Fibroblast of skin of abdomen (primary cell): ENCODE data around the gene ZNF207. TPM values are rescaled to one million over a fixed set of nuclear protein-coding genes. Genes with fewer than 3 reads are reported as not detected.
"Not testable (repeated sequence)": the region's sequence is repeated elsewhere in the genome, so short reads cannot be mapped to it uniquely, and the experiment has no call there.

Experiments
- DNase-seq: peaks from one replicate; pipeline ENCODE4 v3.0.0-alpha.2; 2013
- polyA plus RNA-seq, 2 experiments: library from polyadenylated mRNA; unstranded; fragments of 120-200 nt; gene quantifications; one replicate each; pipeline ENCODE4 v1.2.1, GENCODE V29; 2013; ENCODE audit not compliant: insufficient read length in 2 of 2

The ZNF207 gene
- 146 TPM for polyA plus RNA-seq (2013, experiment 1 of 2; ENCODE audit: insufficient read length)
- polyA plus RNA-seq (2013, experiment 2 of 2; ENCODE audit: insufficient read length), result 146 TPM

DNA sequence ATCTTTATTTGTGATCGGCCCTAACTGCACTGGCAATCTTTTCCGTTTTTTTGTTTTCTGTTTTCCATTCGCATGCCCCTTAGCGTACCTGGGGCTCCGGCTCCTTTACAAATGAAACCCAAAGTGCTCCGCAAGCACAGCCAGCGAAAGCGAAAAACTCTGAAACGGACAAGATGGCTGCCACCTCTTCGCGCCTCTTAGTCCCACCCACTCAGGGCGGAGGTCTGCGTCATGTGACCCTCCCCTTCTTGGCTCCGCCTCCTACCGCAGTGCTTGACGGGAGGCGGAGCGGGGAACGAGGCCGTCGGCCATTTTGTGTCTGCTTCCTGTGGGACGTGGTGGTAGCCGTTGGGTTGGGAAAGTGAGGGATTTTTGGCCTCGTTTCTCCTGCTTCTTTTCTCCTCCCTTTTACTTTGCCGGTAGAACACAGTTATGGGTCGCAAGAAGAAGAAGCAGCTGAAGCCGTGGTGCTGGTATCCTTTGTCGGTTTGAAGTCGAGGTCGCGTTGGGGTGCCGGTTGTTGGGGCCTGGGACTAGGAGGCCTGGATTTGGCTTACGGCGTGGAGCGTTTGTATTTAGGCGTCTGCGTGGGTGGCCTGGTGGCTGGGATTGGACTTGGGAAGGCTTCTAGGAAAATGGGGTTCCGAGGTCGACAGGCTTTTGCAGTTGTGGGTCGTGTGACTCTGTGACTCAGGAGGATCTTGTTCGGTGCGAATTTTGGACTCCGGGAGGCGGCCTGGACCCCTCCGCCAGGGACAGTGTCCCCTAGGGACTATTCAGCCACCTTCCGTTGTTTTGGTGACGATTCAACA is at the start of gene ZNF207:
Gene ZNF207 (plus strand): TSS at position 304 of the 812 bp plus-strand sequence. CDS start 129 bp downstream, at position 433.
- DNase-seq, result peak; percentile 96

DNA sequence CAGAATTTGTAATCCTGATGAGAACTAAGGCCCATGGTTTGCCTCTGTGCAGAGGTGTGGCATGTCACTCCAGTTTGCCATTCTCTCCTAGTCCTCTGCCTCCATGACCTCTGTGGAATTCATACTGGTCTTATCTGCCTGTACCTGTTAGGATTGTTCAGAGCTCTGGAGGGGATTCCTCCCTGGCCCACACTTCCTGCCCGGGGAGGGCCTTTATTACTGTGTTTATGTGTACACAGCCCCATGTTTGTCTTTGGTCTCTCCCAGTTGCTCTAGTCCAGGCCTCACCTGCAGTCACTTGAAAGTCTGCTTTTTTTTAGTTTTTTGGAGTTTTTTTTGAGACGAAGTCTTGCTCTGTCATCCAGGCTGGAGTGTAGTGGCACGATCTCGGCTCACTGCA is 47.9 kb upstream of the ZNF207 start:
- no peak for DNase-seq

- no peak for DNase-seq
Observed at GRCh38 chr17:32302860-32303649, 46.9 kb upstream of the ZNF207 start.

- DNase-seq, result no peak
Observed at GRCh38 chr17:32303781-32304288, 46.1 kb upstream of the ZNF207 start.

DNA sequence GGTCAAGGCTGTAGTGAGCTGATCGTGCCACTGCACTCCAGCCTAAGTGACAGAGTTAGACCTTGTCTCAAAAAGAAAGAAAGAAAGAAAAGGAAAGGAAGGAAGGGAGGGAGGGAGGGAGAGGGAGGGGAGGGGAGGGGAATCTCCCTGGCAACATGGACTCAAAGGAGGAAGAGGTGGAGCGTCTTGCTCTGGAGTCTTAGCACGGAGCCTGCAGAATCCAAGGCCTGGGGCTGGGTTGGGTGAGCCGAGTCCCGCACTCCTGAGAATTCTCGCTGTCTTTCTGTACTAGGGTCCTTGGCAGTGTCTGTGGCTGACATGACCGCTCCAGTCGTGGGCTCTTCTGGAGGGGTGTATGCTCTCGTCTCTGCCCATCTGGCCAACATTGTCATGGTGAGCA is 44.9 kb upstream of the ZNF207 start:
- DNase-seq, result no peak

GRCh38 chr17:32307658-32308057 is 42.3 kb upstream of the ZNF207 start:
- DNase-seq, result no peak

GRCh38 chr17:32311028-32311536 is 38.9 kb upstream of the ZNF207 start:
- DNase-seq, result no peak

DNA sequence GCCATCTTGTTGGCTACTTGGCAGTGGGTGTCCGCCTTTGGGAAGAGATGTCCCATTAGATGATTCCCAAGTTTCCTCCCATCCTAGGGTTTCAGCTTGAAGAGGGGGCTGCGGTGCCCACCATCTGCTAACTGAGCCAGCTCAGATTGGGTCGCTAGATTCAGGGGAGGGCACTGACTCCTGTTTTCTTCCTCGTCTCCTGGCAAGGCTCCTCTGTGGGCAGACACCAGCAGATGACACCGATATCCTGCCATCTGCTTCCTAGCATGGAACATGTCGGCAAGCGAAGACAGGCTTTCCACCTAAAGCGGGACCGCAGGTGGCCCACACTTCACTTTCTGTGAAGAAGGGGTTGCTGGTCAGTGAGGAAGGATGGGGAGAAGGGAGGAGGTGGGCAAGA is 35.3 kb upstream of the ZNF207 start:
- DNase-seq, result no peak

GRCh38 chr17:32315171-32315570 is 34.8 kb upstream of the ZNF207 start:
- no peak for DNase-seq

DNA sequence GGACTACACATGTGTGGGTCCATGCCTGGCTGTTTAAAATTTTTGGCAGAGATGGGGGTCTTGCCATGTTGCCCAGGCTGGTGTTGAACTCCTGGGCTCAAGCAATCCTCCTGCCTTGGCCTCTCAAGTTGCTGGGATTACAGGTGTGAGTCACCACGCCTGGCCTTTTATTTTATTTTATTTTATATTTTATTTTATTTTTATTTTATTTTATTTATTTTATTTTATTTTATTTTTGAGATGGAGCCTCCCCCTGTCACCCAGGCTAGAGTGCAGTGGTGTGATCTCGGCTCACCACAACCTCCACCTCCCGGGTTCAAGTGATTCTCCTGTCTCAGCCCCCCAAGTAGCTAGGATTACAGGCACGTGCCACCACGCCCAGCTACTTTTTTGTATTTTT is 33.3 kb upstream of the ZNF207 start:
- not testable (repeated sequence) for DNase-seq

DNA sequence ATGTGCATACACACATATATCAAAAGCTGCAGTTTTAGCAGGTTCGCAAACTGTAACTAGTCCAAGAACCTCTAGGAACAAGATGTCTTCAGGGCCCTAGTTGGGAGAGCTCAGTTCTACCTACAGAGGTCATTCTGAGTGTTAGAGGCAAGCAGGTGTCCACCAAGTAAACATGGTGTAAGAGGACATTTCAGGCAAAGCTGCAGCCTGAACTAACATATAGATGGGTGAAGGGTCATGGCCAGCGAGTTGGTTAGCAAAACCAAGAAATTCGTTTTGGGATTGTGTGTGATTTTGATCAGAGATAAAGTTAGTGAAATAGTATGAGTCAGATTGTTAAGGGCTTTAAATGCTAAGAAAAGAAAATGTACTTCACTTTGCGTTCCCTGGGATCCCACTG is 32.6 kb upstream of the ZNF207 start:
- DNase-seq, result no peak

- no peak for DNase-seq
Observed at GRCh38 chr17:32318071-32318470, 31.9 kb upstream of the ZNF207 start.

DNA sequence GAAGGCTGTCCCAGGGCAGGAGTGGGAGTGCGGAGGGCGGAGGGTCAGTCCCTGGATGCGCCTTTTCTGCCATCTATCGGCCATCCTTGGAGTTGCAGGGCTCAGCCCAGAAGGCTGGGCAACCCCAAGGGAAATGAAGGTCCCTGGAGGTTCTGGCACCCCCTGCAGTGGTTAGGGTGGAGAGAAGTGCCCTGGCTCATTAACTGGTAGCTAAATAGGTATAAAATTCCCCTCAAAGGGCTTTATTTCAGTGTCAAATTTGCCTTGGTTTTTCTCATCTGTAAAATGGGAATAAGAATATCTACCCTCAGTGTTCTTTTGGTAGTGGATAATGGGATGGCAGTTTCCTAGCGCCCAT is 30.4 kb upstream of the ZNF207 start:
- DNase-seq, result peak; percentile 43

DNA sequence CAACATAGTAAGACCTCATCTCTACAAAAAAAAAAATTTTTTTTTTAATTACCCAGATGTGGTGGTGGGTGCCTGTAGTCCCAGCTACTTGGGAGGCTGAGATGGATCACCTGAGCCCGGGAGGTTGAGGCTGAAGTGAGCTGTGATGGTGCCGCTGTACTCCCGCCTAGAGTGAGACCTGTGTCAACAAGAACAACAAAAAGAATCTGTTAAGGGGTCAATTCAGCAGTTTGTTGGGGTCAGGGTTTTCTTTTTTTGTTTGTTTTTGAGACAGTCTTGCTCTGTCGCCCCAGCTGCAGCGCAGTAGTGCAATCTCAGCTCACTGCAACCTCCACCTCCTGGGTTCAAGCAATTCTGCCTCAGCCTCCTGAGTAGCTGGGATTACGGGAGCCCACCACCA is 29.9 kb upstream of the ZNF207 start:
- DNase-seq, result not testable (repeated sequence)

DNA sequence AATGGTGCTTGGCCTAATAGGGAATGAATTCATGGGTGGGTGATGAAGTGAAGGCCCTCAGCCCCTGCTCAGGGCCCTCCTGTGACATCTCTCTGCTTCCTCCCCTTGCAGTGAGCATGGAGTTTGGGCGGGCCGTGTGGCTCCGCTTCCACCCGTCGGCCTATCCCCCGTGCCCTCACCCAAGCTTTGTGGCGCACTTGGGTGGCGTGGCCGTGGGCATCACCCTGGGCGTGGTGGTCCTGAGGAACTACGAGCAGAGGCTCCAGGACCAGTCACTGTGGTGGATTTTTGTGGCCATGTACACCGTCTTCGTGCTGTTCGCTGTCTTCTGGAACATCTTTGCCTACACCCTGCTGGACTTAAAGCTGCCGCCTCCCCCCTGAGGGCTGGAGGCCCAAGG is 29.1 kb upstream of the ZNF207 start:
- DNase-seq, result no peak

GRCh38 chr17:32323046-32323445 is 26.9 kb upstream of the ZNF207 start:
- DNase-seq, result no peak

GRCh38 chr17:32323811-32324491 is 26.0 kb upstream of the ZNF207 start:
- DNase-seq, result no peak

GRCh38 chr17:32327911-32328310 is 22.0 kb upstream of the ZNF207 start:
- DNase-seq, result no peak

DNA sequence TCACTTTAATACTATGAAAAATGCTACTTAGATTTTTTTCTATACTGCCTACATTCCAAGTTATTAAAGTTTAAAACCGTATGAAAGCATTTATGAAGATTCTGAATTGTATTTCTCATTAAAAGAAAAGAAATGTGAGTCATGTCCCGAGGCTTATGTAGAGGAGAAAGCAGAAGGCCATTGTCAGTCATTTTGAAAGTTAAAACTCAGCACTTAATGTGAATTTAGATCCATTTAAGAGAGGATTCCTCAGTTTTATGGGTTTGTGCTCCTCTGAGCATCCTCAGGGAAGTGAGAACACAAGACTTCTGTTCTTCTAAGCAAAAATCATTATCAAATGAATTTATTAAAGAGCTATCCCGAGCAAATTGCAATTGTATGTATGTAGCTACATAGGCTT is 19.8 kb upstream of the ZNF207 start:
- DNase-seq, result no peak

GRCh38 chr17:32331243-32332040 is 18.5 kb upstream of the ZNF207 start:
- DNase-seq, result no peak

DNA sequence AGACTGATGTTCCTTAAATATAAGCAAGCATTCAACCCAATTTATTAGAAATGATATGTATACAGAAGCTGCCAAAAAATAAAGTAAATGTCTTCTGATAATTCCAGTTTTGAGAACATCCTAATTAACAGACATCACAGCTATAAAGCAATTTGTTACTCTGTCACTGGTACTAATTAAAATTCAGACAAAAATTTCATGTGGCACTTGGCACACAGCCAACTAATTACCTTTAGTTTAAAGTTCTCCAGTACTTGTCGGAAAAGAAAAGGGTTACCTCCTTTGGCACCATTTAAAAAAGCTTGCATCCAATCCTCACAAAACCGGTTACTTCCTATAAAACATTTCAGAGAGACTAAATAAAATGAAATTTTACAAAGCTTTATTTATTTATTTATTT is 16.8 kb upstream of the ZNF207 start:
- no peak for DNase-seq

DNA sequence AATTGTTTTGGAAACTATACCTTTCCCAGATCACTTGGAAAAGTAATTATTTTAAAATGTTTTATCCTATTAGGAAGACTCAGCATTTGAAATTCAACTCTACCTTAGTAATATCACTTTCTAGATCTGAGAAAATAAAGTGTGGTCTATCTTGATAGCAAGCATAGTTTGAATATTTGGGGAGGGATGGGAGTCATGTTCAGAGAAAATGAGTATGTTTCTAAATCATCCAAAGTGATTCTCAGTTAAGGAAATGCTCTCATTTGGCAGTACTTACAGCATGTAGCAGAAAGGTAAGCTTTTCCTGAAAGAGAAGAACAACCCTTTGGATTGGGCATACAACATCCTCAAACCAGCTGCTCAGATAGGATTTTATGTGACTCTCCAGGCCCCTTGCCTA is 14.9 kb upstream of the ZNF207 start:
- DNase-seq, result peak; percentile 17
